ENCODE results near the gene SEMA5B. TPM values are rescaled to one million over a fixed set of nuclear protein-coding genes. Genes with fewer than 3 reads are reported as not detected.

SEMA5B gene
- total RNA-seq, 3 donors from 2014 or later (not counting 1 experiment from before 2014, with no cell fraction given), result 0.23 TPM; not detected in 2

- Mint-ChIP-seq H3K4me3 (no peak overlapping the region), H3K27me3 (ENCODE audit: low read depth in 2 of 2) (peaks cover 2 to 6% of the 10 kb centered on the region in 2 donors), H3K9me3 (no peaks in the 10 kb centered on the region), H3K4me1 (peaks cover 5 to 10% of the 10 kb centered on the region in 2 donors), H3K27ac (no peak overlapping the region), H3K36me3 (no peaks in the 10 kb centered on the region)
- ATAC-seq, result no peak
- intact Hi-C loops (cut with micrococcal nuclease), result no loop called here
- no peaks in the 10 kb centered on the region for H3K4me1 ChIP-seq (ENCODE audit: control insufficient read depth, insufficient read depth, low read length)
- WGBS (ENCODE audit: insufficient coverage), result 96% methylated on average over 20 of the region's 21 CpGs
- TF ChIP-seq CTCF (IDR thresholded peaks at IDR 0.05), result no peak
- no peak overlapping the region for H3K27ac ChIP-seq (ENCODE audit: low read length)
- DNase-seq, result no peak
- H3K27me3 ChIP-seq (ENCODE audit: control insufficient read depth, insufficient read depth, low read length), result no peaks in the 10 kb centered on the region
- no peaks in the 10 kb centered on the region for H3K36me3 ChIP-seq (ENCODE audit: control insufficient read depth, insufficient read depth, low read length)
- H3K4me3 ChIP-seq (ENCODE audit: low read length), result no peak overlapping the region
- H3K9me3 ChIP-seq (ENCODE audit: control insufficient read depth, insufficient read depth, low read length), result no peaks in the 10 kb centered on the region
Observed at GRCh38 chr3:122892118-122892960, 135.2 kb downstream of the SEMA5B start.

GRCh38 chr3:122890720-122891220 is 136.8 kb downstream of the SEMA5B start:
- H3K9me3 Mint-ChIP-seq, result no peaks in the 10 kb centered on the region
- Histone ChIP-seq H3K4me3 (ENCODE audit: low read length) (no peak overlapping the region), H3K27ac (ENCODE audit: low read length) (no peak overlapping the region), H3K4me1 (ENCODE audit: control insufficient read depth, insufficient read depth, low read length) (no peaks in the 10 kb centered on the region), H3K9me3 (ENCODE audit: control insufficient read depth, insufficient read depth, low read length) (no peaks in the 10 kb centered on the region), H3K27me3 (ENCODE audit: control insufficient read depth, insufficient read depth, low read length) (no peaks in the 10 kb centered on the region), H3K36me3 (ENCODE audit: control insufficient read depth, insufficient read depth, low read length) (no peaks in the 10 kb centered on the region)
- intact Hi-C loops (cut with micrococcal nuclease), result no loop called here
- H3K4me1 Mint-ChIP-seq, result peaks cover 5 to 10% of the 10 kb centered on the region in 2 donors
- H3K4me3 Mint-ChIP-seq, result no peak overlapping the region
- no peak for DNase-seq
- WGBS (ENCODE audit: insufficient coverage), result 93% methylated on average over 4 of the region's 4 CpGs
- H3K36me3 Mint-ChIP-seq, result no peaks in the 10 kb centered on the region
- peak overlapping the region in 1 of 2 donors; percentile 6 for H3K27ac Mint-ChIP-seq
- no peaks in the 10 kb centered on the region for H3K27me3 Mint-ChIP-seq (ENCODE audit: low read depth in 2 of 2)
- no peak for ATAC-seq
- TF ChIP-seq CTCF (IDR thresholded peaks at IDR 0.05), result no peak

GRCh38 chr3:122890077-122890719 is 137.4 kb downstream of the SEMA5B start:
- H3K27me3 Mint-ChIP-seq (ENCODE audit: low read depth in 2 of 2), result no peaks in the 10 kb centered on the region
- 29% methylated on average over 5 of the region's 6 CpGs for WGBS (ENCODE audit: insufficient coverage)
- H3K36me3 Mint-ChIP-seq, result no peaks in the 10 kb centered on the region
- Histone ChIP-seq H3K36me3 (ENCODE audit: control insufficient read depth, insufficient read depth, low read length) (no peaks in the 10 kb centered on the region), H3K9me3 (ENCODE audit: control insufficient read depth, insufficient read depth, low read length) (no peaks in the 10 kb centered on the region), H3K27me3 (ENCODE audit: control insufficient read depth, insufficient read depth, low read length) (no peaks in the 10 kb centered on the region), H3K4me1 (ENCODE audit: control insufficient read depth, insufficient read depth, low read length) (no peaks in the 10 kb centered on the region), H3K27ac (ENCODE audit: low read length) (no peak overlapping the region), H3K4me3 (ENCODE audit: low read length) (no peak overlapping the region)
- ATAC-seq (no peak), DNase-seq (peak in 1 of 2 donors; percentile 5)
- no peaks in the 10 kb centered on the region for H3K9me3 Mint-ChIP-seq
- no peak overlapping the region for H3K4me3 Mint-ChIP-seq
- intact Hi-C loops (cut with micrococcal nuclease), result no loop called here
- peaks cover 5 to 10% of the 10 kb centered on the region in 2 donors for H3K4me1 Mint-ChIP-seq
- TF ChIP-seq CTCF (IDR thresholded peaks at IDR 0.05), result no peak
- peak overlapping the region in 1 of 2 donors; percentile 6 for H3K27ac Mint-ChIP-seq

Data from natural killer cell (primary cell).